GM18870 (cell line): ENCODE measurements around the gene PAPSS2.

ENCODE experiments used
- ATAC-seq: cut with Tn5 transposase; IDR thresholded peaks from one replicate; pipeline ENCODE4 v1.9.1; 2021; ENCODE audit warnings: moderate library complexity; ENCODE audit not compliant: unreplicated experiment

Gene PAPSS2

DNA sequence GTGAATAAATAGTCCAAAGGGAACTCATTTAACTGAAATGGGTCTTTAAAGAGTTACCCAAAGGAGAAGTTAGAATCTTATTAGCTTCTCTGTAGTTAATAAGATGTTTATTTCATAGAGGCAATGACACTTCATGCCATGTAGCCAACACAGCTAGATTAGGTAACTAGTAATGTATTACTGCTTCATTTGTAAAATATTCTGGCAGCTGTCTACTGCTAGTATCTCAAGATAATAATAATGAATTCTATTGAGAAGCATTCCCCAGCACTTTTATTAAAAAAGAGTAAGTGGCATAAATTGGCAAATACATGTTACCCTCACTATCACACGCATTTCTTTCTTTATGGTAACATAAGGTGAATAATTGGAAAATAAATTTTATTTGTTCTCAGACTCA is 10.1 kb downstream of the PAPSS2 start:
- ATAC-seq, result no peak

DNA sequence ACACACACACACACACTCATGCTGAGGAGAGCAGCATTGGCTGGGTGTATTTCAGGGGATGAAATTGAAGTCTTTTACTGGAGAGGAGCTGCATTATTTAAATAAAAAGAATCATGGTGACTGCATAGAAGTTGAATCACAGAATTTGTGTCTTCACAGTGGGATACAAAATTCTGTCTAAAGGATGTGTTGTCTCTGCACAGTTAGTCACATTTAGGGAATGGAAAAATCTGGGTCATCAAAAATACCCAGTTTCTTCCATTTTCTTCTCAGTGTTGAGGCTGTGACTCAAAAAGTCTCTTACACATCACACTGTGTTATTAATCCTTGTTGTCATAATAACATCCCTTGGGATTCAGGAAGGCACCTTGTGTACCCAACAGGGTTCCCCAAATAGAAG is 10.9 kb downstream of the PAPSS2 start:
- no peak for ATAC-seq

GRCh38 chr10:87671139-87671815 is 11.6 kb downstream of the PAPSS2 start:
- no peak for ATAC-seq

GRCh38 chr10:87672551-87672950 is 12.9 kb downstream of the PAPSS2 start:
- no peak for ATAC-seq

- no peak for ATAC-seq
These were observed 15.3 kb downstream of the PAPSS2 start for GRCh38 chr10:87674943-87675342.

- no peak for ATAC-seq
These were observed 16.0 kb downstream of the PAPSS2 start for GRCh38 chr10:87675396-87676376.

DNA sequence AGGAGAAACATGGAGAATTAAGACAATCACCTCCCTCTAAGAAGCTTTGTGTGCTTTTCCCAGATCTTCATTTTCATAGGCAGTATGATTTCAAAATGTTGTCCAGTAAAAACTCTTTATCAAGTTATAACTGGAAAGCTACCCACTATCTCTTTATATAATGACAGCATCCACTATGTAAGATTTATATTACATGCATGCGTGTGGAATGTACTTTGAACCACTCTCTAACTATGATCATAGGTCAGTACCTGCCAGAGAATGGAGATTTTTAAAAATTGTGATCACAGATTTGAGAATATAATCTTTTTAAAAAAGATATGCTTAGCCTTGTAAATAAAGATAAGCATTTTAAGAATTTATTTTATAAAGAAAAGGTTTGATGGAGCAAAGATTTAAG is 17.9 kb downstream of the PAPSS2 start:
- ATAC-seq, result no peak

DNA sequence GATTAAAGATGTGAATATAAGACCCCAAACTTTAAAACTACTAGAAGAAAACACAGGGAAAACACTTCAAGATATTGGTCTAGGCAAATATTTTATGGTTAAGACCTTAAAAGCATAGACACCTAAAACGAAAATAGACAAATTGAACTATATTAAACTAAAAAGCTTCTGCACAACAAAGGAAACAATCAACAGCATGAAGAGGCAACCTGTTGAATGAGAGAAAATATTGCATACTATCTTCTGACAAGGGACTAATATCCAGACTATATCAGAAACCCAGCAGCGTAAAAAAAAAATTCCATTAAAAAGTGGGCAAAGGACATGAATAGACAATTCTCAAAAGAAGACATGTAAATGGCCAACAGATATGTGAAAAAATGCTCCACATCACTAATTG is 18.6 kb downstream of the PAPSS2 start:
- no peak for ATAC-seq

DNA sequence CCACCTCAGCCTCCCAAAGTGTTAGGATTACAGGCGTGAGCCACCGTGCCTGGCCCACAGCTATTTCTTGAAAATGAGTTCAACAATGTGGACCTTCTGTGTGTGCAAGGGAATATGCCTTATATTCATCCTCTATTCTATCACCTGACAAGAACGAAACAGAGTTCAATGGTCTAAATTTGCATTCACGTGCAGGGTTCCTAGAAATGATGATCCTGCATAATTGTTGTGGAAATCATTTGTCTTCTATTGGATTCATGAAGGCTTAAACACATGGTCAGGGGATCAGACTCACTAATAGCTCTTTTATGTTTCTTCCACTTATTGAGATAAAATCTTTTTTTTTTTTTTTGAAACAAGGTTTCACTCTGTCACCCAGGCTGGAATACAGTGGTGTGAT is 23.7 kb downstream of the PAPSS2 start:
- ATAC-seq, result no peak

GRCh38 chr10:87684001-87684638 is 24.4 kb downstream of the PAPSS2 start:
- no peak for ATAC-seq

DNA sequence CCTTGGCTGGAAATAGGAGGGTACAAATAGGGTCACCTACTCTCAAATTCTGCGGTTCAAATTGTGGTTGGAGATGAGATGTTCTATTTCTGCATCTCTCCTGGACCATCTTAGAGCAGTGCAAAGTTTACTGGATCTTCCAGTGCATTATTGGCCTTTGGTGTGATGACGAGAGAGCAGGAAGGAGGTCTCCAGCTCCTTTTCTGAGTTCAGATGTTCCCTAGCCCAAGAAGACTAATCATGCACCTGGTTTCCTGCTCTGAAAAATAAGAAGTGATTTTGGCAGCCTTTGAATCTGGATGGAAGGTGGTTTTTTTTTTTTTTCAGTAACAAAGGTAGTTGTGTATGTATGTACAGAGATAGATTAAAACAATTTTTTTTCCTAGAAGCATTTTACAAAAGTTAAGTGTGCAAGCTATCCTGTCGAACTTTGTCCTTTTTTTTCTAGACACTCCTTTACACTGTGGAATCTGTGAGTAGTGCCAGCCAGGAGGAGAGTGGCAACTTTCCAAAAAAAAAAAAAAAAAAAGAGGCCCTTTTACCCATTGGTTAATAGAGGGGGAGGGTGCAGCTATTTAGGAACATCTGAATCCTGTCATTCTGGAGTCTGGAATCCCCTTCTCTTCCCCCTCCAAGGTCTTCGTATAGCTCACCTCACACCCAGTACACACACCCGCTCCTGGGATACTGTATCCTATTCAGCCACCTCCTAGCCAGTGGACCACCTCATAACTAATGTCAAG is 26.3 kb downstream of the PAPSS2 start:
- ATAC-seq, result no peak

- no peak for ATAC-seq
These were observed 31.9 kb downstream of the PAPSS2 start for GRCh38 chr10:87691506-87692070.

DNA sequence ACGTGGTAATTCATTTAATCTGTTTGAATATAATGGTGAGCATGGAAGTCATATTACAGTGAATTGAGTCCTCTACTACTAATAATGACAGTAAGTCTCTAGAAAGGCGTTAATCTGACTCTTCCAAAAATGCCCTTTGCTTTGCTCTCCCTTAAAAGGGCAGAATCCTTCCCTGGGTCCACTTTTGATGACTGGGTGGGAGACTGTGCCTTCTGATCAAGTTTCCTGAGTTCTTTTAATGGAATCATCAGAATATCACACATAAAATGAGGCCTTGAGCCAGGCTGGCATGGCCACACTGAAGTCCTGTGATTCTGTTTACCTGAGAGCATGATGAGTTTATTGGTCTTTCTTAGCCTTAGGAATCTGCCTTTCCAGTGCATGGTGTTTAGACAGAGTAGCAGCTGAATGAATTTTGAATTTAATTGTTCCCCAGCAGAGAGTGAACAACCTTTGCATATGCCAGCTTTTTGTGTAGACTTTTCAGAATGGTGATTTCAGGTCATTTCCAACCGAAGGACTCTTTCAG is 33.3 kb downstream of the PAPSS2 start:
- no peak for ATAC-seq

- ATAC-seq, result no peak
These were observed 34.5 kb downstream of the PAPSS2 start for GRCh38 chr10:87694011-87694794.

- ATAC-seq, result no peak
These were observed 35.4 kb downstream of the PAPSS2 start for GRCh38 chr10:87695074-87695473.

GRCh38 chr10:87696922-87697745 is 37.5 kb downstream of the PAPSS2 start:
- no peak for ATAC-seq

DNA sequence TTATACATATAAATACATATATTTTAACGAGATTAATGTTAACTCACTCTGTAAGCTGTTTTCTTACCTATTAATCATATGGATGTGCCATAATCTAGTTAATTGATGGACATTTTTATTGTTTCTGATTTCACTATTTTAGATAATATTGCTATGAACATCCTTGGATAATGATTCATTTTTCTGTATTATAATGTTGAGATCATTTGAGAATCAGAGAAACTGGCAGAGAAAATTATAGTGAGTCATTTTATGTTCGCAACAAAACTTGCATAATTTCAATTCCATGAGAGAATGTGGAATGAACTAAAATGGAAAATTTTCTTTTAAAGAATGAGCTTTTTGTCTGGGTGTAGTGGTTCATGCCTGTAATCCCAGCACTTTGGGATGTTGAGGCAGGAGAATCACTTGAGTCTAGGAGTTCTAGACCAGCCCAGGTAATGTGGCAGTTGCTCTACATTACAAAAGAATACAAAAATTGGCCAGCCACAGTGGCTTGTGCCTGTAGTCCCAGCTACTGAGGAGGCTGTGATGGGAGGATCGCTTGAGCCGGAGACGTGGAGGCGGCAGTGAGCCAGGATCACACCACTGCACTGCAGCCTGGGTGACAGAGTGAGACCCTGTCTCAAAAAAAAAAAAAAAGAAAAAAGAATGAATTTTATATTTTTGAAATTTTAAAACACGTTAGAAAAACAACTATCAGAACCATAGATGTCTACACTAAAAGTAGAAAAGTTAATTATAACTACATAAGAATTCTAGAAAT is 40.5 kb downstream of the PAPSS2 start:
- no peak for ATAC-seq
